HG03439 (cell line): Measurements from ENCODE around the gene SPTLC1.

Source experiments
- ATAC-seq: cut with Tn5 transposase; IDR thresholded peaks from one replicate; pipeline ENCODE4 v1.9.1; 2021; ENCODE audit warnings: mild to moderate bottlenecking, moderate library complexity; ENCODE audit not compliant: unreplicated experiment

Gene SPTLC1

GRCh38 chr9:92100237-92100911 lies 14.8 kb downstream of the SPTLC1 start:
- no peak for ATAC-seq

DNA sequence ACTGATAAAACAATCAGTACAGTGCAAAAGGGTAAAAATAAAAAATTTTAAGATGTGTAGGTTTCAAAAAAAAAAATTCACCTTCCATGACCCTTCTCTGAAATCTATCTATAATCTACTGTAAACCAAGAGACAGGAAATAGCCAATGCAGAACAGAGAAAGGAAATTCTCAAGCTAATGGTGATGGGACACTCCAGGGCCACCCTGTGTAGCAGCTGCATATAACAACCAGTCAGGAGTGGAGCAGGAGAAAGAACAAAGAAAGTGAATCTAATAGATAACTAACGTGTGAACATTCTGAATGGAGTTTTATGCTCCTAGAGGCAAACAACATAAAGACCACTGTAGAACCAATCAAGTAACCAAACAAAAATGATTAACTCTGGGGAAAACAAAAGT lies 16.6 kb downstream of the SPTLC1 start:
- no peak for ATAC-seq

GRCh38 chr9:92097997-92098482 lies 17.2 kb downstream of the SPTLC1 start:
- no peak for ATAC-seq

DNA sequence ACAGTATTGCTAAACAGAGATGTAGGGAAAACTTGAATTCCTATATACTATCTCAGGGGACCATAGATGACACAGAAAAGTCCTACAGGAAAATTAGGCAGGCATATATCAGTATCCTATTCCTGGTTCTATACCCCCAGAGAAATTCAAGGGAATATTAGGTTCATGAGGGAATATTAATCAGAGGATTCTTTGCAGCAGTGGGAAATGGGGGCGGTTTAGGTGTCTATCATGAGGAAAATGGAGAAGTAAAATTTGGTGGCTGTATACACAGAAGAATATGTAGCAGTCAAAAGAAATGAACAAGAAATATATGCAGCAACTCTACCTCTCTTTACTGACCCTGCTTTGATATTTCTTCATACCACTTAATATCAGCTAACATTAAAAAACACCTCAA lies 20.0 kb downstream of the SPTLC1 start:
- no peak for ATAC-seq

DNA sequence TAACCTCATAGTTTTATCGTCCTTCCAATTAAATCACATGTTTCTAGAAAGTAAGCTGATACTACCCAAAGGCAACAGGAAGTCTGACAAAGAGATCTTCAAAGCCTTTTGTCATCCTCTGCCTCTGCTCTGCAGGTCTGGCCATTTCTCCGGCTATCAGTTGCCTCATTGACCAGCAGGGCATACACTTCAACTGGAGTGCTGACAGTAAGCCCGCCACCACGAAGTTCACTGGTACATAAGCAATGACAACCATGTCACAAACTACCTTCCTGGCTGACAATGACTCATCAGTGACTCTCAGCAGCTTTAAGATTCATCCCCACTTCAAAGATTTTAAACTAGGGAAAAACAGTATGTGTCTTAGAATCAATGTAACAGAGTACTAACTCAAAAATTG lies 20.6 kb downstream of the SPTLC1 start:
- no peak for ATAC-seq

GRCh38 chr9:92077888-92078287 lies 37.3 kb downstream of the SPTLC1 start:
- no peak for ATAC-seq

DNA sequence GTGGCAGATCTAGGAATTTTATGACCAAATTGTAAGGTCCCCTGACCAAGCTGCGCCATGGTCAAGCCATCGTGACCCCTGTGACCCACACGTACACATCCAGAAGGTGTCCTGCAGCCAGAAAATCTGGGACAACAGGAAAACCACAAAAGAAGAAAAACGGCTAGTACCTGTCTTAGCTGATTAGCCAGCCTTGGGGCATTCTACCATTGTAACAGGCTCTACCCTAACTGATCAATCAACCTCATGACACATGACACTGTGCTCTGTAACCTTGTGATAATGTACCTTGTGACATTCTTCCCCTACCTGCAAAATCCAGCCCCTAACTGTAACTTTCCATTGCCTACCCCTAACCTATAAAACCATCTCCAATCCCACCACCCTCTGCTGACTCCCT lies 43.6 kb downstream of the SPTLC1 start:
- ATAC-seq: no peak

GRCh38 chr9:92066168-92066567 lies 49.0 kb downstream of the SPTLC1 start:
- no peak for ATAC-seq

- no peak for ATAC-seq
These were observed 50.5 kb downstream of the SPTLC1 start for GRCh38 chr9:92064711-92065110.

DNA sequence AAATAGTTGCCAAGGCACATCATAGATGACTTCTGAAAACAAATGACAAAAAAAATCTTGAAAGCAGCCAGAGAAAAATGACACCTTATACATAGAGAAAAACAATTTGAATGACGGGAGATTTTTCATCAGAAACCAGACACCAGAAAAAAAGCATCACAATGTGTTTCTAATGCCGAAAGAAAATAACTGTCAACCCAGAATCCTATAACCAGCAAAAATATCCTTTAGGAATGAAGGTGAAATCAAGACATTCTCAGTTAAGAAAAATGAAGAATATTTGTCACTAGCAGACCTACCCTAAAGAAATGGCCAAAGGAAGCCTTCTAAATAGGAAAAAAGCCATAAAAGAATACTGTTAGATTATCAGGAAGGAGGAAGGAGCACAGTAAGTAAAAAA lies 54.0 kb downstream of the SPTLC1 start:
- ATAC-seq: no peak

DNA sequence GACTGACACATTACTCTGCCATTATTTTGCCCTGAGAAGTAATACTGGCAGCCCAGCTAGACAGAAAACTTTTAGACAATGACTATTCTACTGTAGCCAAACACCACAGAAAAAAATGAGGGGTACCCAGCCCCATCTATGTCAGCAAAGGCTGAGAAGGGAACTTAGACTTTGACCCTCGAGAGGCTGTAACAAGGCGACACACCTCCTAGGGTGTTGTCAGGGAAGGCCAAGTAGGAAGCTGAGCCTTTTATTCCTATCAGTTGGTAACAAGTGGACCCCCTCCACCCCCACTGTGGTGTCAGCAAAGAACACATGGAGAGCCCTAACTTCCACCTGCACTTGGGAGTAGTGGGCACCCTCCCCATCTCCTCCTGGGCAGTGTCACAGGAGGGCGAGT lies 55.6 kb downstream of the SPTLC1 start:
- no peak for ATAC-seq

DNA sequence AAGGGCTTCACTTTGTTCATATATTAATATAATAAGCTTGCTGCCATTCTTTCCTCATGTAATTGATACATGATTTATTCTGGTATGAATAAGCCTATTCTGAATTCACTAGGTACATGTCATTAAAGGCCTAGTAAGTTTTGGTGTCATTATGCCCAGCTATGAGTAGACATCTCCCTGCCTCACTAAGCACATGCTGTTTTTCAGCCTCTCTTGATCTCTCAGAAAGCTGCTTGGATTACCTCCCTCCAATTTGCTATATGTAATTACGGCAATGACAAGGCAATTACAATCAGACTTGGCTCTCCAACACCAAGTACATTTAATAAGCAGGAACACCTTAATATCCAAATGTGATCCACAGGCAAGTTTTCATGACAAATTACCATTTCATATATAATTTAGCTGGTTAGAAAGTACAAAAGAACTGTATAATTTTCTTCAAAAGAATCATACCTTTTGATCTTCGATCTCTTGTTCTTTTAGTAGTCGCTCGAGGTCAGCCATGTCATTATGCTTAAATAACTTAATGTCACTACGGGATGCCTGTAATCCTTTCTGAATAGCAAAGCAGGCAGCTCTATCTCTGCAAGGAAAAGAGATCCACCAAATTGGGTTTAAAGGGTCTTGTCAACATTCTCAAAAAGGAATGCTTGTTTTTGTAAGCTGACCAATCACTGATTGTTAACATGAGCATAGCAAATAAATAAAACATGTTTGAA lies 56.3 kb downstream of the SPTLC1 start:
- no peak for ATAC-seq

- no peak for ATAC-seq
These were observed 57.2 kb downstream of the SPTLC1 start for GRCh38 chr9:92058026-92058425.

GRCh38 chr9:92057226-92057625 lies 58.0 kb downstream of the SPTLC1 start:
- ATAC-seq: no peak

DNA sequence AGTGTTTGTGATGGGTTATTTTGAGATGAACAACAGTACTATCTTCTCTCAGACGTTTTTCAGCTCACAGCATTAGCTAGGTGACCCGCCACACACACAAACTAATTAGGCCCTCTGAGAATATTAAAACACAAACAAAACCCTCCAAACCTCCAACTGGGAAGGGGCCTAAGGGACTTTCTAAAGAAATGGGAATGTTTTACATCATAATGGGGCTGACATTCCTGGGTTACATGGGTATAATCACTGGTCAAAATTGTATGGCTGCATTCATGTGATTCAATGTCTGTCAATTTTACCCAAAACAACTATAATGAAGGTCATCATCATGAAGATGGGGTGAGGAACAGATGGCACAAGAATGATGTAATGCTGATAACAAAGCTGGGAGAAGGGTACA lies 59.6 kb downstream of the SPTLC1 start:
- ATAC-seq: no peak

- ATAC-seq: no peak
These were observed 66.1 kb downstream of the SPTLC1 start for GRCh38 chr9:92048924-92049625.

- ATAC-seq: no peak
These were observed 67.7 kb downstream of the SPTLC1 start for GRCh38 chr9:92047500-92047899.

GRCh38 chr9:92046676-92047075 lies 68.5 kb downstream of the SPTLC1 start:
- no peak for ATAC-seq

- ATAC-seq: no peak
These were observed 70.3 kb downstream of the SPTLC1 start for GRCh38 chr9:92044936-92045335.

DNA sequence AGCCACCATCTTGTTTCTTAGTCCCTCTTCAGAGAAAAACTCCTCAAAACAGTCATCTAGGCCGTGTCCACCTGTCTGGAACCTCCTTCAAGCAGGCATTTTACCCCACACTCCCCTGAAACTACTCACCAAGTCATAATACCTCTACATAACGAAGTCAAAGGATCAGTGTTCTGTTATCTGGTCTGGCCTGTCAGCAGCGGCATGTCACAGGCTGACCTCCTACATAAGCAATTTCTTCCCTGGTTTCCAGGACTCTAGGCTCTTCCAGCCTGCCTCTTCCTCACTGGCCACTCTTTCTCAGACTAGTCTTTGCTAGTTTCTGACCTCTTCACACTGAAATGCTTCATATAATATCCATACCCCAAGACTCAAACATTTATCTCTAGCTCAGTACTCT lies 72.2 kb downstream of the SPTLC1 start:
- no peak for ATAC-seq

- ATAC-seq: no peak
These were observed 73.0 kb downstream of the SPTLC1 start for GRCh38 chr9:92042260-92042659.

GRCh38 chr9:92036756-92037155 lies 78.5 kb downstream of the SPTLC1 start:
- no peak for ATAC-seq
